Stimulated activated CD8-positive, alpha-beta memory T cell treated with anti-CD3 and anti-CD28 coated beads, Interleukin-2, amount 100 ng/mL, for 1 hour (primary cell): Measurements from ENCODE around the gene NKAIN4.

Source experiments
- DNase-seq, 2 donors: peaks; one replicate each; pipeline ENCODE4 v3.0.0-alpha.2; 2020; ENCODE audit warnings: low read depth in 2 of 2

The NKAIN4 gene

DNA sequence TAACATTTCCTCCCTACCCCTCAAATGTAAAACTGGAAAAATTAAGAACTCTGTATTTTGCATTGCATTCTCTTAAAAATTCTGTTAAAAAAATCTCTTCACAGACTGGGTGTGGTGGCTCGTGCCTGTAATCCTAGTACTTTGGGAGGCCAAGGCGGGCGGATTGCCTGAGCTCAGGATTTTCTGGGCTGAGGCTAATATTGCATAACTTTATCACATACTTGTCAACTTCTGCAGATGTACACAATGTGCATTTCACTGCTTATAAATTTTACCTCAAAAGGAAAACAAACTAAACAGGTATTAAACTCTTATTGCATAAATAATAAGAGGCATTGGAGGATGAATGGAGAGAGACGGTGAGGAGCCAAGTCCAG lies 59.5 kb downstream of the NKAIN4 start:
- no peak for DNase-seq

DNA sequence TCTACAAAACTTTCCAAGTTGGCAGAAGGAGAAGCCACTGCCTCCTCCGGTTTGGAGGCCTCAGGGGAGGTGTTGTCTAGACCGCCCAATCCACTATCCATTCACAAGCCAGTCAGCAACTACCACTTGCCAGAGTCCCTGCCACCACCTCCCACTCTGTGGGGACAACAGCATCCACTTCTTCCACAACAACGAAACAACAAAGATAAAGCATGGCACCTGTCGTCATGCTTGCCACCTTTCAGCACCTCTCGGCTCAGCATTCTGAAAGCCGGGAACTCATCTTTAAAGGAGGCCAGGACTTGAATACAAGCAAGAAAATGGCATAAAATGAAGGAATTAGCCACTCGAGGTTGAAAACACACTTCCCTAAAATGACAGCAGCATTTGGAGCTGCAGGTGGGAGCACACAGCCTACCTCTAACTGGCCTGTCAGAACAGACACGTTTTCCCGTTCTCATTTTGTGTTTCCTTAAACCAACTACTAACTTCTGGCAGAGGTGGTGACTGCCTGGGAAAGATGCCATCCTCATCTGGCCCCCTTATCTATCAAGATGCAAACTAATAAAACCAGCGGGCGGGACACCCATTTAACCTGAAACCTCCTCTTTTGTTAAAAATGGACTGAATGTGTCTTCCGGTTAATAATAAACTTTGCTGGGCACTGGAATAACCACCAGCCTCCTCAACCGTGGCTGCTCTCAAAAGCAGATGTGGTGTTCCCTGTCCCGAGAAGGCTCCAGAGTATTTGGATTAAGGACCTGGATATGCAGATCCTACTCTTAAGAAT lies 60.1 kb downstream of the NKAIN4 start:
- DNase-seq: no peak

- no peak for DNase-seq
Measured at GRCh38 chr20:63192721-63193120, 61.5 kb downstream of the NKAIN4 start.

- no peak for DNase-seq
Measured at GRCh38 chr20:63191400-63191799, 62.9 kb downstream of the NKAIN4 start.

DNA sequence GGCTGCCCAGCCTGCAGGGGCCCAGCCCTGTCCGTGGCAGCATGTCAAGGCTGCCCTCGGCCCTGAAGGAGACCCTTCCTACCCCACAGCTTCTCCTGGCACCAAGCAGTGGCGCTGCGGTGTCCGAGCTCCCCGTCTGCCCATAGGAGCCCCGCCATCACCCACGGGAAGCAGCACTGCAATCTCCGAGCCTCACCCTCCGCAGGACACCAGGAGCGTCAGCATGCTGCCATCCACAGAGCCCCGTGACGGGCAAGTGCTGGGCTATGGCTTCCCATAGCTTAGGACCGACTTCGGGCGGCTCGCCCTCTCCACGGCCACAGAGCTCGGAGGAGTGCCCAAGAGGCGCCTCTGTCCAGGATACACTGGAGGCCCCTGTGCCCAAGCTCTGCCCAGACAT lies 63.4 kb downstream of the NKAIN4 start:
- DNase-seq: no peak
